ENCODE results near the gene NLRP6. TPM values are rescaled to one million over a fixed set of nuclear protein-coding genes. Genes with fewer than 3 reads are reported as not detected.

The NLRP6 gene
- total and polyA plus RNA-seq, 2 of the 4 experiments (the other 2 are of a cell fraction) = not detected

- DNase-seq = no peak
- intact Hi-C loops (cut with micrococcal nuclease) = no loop called here
Observed at GRCh38 chr11:256952-257737, 21.1 kb upstream of the NLRP6 start.

More at GRCh38 chr11:256952-257737, 21.1 kb upstream of the NLRP6 start:
- Histone ChIP-seq H3K23ac (ENCODE audit: low read depth, low read length) (no peak overlapping the region), H4K91ac (ENCODE audit: insufficient read depth, low read depth, low read length) (no peak overlapping the region), H3K4me1 (ENCODE audit: control insufficient read depth, insufficient read depth, low read length) (no peaks in the 10 kb centered on the region), H3K4ac (ENCODE audit: low read depth, low read length) (no peak overlapping the region), H3K4me2 (ENCODE audit: low read depth, low read length) (no peak overlapping the region), H3K36me3 (ENCODE audit: control insufficient read depth, insufficient read depth, low read length) (peaks cover 17% of the 10 kb centered on the region), H3K18ac (ENCODE audit: low read depth, low read length) (no peak overlapping the region), H3K4me3 (ENCODE audit: insufficient read depth, low read depth, low read length) (no peak overlapping the region), H3K9ac (ENCODE audit: low read depth, low read length) (no peak overlapping the region), H2BK15ac (ENCODE audit: low read depth, low read length) (no peak overlapping the region), H3K14ac (replicated peaks; ENCODE audit: low read depth, low read length) (no peak overlapping the region), H3K9me3 (ENCODE audit: control insufficient read depth, insufficient read depth, low read length) (no peaks in the 10 kb centered on the region), H4K20me1 (ENCODE audit: insufficient read depth, low read length) (no peaks in the 10 kb centered on the region; the same call in 1 of the 2 replicates), H2BK5ac (ENCODE audit: low read depth, low read length, poor library complexity, severe bottlenecking) (no peak overlapping the region), H4K8ac (ENCODE audit: low read depth in 2 of 2, low read length in 2 of 2) (no peak overlapping the region), H3K9me1 (ENCODE audit: insufficient read depth, low read length) (no peaks in the 10 kb centered on the region; the same call in 1 of the 2 replicates), H2AFZ (replicated peaks; ENCODE audit: low read length, poor library complexity) (no peak overlapping the region), H2AK9ac (replicated peaks; ENCODE audit: low read depth, low read length, poor library complexity) (no peak overlapping the region), H3K27me3 (ENCODE audit: control insufficient read depth, insufficient read depth, low read length) (peaks cover 10% of the 10 kb centered on the region), H3K56ac (ENCODE audit: extremely low read depth, insufficient read depth, low read length) (no peak overlapping the region), H2BK120ac (ENCODE audit: low read depth, low read length) (no peak overlapping the region), H3K27ac (ENCODE audit: insufficient read depth, low read length) (no peak overlapping the region), H4K5ac (ENCODE audit: low read depth, low read length) (no peak overlapping the region), H2BK20ac (ENCODE audit: low read depth, low read length) (no peak overlapping the region), H2AK5ac (ENCODE audit: low read depth, low read length) (no peak overlapping the region), H3K79me1 (ENCODE audit: low read depth in 1 of 2, low read length in 2 of 2) (no peaks in the 10 kb centered on the region; a peak in 1 of 4 replicates)
- BruUV-seq (replicated peaks) = no TSS peak
- in situ Hi-C loops (cut with MboI; ENCODE audit: low sequenced_read_pairs) (no loop called here), dilution Hi-C loops (cut with HindIII; ENCODE audit: low sequenced_read_pairs, unreplicated experiment) (no loop called here)
- ChIA-PET POLR2A (ENCODE audit: unreplicated experiment) (no interaction called here), CTCF (no interaction called here)
- 55% methylated on average over 6 of the region's 14 CpGs; no CpG with 5 or more reads in 1 of the 2 experiments for WGBS, 2 experiments (ENCODE audit: extremely low coverage in 2 of 2, insufficient read length in 1 of 2)
- no peak for TF ChIP-seq MXI1 (IDR thresholded peaks at IDR 0.05; ENCODE audit: borderline replicate concordance, low read depth, low read length)
- no peak for TF ChIP-seq RAD21 (IDR thresholded peaks at IDR 0.05; ENCODE audit: low read length)
- TF ChIP-seq FOS (IDR thresholded peaks at IDR 0.05; ENCODE audit: low read depth, low read length) = no peak
- TF ChIP-seq CHD1 (IDR thresholded peaks at IDR 0.05; ENCODE audit: low read depth, low read length) = no peak
- TF ChIP-seq CTCF (conservative IDR thresholded peaks at IDR 0.05; ENCODE audit: low read depth, low read length) = no peak
- TF ChIP-seq MAFK (IDR thresholded peaks at IDR 0.05; ENCODE audit: low read depth, low read length) = no peak
- TF ChIP-seq POLR2A (IDR thresholded peaks at IDR 0.05; ENCODE audit: low read depth, low read length) = no peak
- TF ChIP-seq USF2 (IDR thresholded peaks at IDR 0.05; ENCODE audit: low read depth, low read length) = no peak
- no peak for TF ChIP-seq BHLHE40 (IDR thresholded peaks at IDR 0.05; ENCODE audit: low read depth, low read length)
- no peak for TF ChIP-seq RCOR1 (IDR thresholded peaks at IDR 0.05; ENCODE audit: insufficient replicate concordance, low read length)
- TF ChIP-seq NFE2L2 (IDR thresholded peaks at IDR 0.05; ENCODE audit: low read depth, low read length) = no peak
- TF ChIP-seq ELK1 (IDR thresholded peaks at IDR 0.05; ENCODE audit: borderline replicate concordance, low read depth, low read length) = no peak
- TF ChIP-seq CEBPB (IDR thresholded peaks at IDR 0.05; ENCODE audit: low read depth, low read length) = no peak
- TF ChIP-seq SMC3 (IDR thresholded peaks at IDR 0.05; ENCODE audit: low read depth, low read length) = no peak
- TF ChIP-seq MAZ (IDR thresholded peaks at IDR 0.05; ENCODE audit: borderline replicate concordance, low read depth, low read length) = no peak
- TF ChIP-seq RFX5 (IDR thresholded peaks at IDR 0.05; ENCODE audit: low read depth, low read length) = no peak
- no peak for ATAC-seq (ENCODE audit: low read depth)
